Stimulated activated CD4-positive, alpha-beta T cell treated with anti-CD3 and anti-CD28 coated beads, Interleukin-2, amount 100 ng/mL, for 48 hours (primary cell): Measurements from ENCODE around the gene RFX1.
"Not testable (repeated sequence)": the region's sequence is repeated elsewhere in the genome, so short reads cannot be mapped to it uniquely, and the experiment has no call there.

ENCODE experiments used
- DNase-seq, 2 donors: peaks; one replicate each; pipeline ENCODE4 v3.0.0-alpha.2; 2020

The RFX1 gene

GRCh38 chr19:13932911-13933393 is 73.2 kb downstream of the RFX1 start:
- DNase-seq: no peak

- DNase-seq: no peak
Observed at GRCh38 chr19:13932149-13932637, 73.9 kb downstream of the RFX1 start.

DNA sequence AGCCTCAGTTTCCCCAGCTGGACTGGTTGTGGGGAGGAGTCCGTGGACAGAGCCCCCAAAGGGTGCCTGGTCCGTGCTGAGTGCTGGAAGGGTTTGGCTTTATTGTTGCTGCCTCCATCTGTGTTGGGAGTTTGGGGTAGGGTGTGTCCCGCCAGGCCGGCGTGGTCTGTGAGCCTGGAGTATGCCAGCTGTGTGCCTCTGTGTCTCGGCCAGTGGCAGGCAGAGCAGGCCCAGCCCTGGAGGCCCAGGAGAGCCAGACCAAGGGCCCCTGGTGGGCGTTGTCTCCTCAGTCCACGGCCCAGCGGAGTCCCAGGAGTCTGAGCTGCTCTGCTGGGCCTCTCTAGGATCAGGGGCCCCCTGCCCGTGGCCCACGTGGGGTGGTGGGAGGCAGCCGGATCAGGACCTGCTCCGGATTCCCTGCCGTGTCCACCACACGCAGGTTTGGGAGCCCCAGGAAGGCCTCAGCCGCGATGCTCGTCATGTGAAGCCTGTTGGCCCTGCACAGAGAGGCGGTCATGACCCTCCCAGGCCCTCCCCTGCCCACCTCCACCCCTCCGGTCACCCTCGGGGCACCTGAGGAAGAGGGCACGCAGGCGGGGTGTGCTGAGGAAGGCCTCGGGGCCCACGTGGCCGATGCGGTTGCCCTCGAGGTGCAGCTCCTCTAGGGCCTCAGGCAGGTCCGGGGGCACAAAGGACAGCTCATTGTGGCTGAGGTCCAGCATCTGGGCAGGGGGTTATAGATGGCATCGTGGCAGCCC is 74.5 kb downstream of the RFX1 start:
- no peak for DNase-seq

DNA sequence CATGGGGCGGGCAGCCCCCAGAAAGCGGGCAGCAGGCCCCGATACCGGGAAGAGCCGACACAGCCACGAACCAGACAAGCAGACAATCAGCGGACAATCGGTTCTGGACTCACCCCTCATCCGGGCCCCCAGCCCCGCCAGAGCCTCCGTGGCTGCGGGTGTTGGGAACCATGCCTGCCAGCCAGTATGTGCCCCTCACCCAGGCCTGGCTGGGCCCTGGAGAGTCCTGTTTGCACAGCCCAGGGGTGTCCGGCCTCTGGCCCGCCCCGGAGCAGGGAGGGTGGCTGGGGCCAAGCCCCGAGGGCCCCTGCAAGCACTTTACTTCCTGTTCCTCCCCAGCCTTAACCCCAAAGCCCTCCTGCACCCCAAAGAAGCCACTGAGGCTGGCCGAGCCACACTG is 75.7 kb downstream of the RFX1 start:
- DNase-seq: no peak

DNA sequence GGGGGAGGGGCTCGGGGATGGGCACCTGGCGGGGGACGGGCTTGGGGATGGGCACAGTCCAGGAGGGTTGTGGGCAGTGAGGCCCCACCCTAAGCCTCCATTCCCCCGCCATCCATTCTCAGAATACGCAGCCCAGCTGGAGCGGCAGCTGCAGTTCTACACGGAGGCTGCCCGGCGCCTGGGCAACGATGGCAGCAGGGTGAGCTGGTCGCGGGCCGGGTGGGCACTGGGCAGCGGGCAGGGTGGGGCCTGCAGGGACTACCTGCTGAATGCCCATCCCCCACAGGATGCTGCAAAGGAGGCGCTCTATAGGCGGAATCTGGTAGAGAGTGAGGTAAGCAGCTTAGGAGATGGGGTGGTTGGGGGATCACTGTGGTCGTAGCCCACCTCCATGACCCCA is 76.2 kb downstream of the RFX1 start:
- no peak for DNase-seq

DNA sequence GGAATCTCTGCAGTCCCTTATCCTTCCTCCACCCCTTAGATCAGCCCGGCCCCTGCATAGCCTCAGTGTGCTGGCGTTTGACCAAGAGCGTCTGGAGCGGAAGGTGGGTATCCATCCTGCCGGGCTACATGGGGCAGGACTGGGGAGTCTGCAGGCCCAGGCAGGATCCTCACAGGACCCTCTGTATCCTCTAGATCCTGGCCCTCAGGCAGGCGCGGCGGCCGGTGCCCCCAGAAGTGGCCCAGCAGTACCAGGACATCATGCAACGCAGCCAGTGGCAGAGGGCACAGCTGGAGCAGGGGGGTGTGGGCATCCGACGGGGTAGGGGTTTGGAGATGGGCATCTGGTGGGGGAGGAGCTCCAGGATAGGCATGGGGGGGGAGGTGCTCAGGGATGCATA is 76.8 kb downstream of the RFX1 start:
- DNase-seq: no peak

DNA sequence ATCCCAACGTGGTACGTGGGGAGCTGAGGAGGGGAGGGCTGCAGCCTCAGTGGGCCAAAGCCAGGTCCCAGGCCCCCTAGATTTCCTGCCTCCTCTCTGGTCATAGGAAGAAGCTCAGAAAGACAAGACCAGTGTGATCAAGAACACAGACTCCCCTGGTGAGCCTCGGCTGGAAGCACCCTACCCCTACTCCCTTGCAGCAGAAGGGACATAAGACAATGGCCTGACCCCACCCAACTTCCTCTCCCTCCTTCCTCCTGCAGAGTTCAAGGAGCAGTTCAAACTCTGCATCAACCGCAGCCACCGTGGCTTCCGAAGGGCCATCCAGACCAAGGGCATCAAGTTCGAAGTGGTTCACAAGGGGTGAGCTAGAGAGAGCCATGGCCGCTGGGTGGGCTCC is 79.4 kb downstream of the RFX1 start:
- no peak for DNase-seq

GRCh38 chr19:13926010-13926409 is 80.1 kb downstream of the RFX1 start:
- no peak for DNase-seq

DNA sequence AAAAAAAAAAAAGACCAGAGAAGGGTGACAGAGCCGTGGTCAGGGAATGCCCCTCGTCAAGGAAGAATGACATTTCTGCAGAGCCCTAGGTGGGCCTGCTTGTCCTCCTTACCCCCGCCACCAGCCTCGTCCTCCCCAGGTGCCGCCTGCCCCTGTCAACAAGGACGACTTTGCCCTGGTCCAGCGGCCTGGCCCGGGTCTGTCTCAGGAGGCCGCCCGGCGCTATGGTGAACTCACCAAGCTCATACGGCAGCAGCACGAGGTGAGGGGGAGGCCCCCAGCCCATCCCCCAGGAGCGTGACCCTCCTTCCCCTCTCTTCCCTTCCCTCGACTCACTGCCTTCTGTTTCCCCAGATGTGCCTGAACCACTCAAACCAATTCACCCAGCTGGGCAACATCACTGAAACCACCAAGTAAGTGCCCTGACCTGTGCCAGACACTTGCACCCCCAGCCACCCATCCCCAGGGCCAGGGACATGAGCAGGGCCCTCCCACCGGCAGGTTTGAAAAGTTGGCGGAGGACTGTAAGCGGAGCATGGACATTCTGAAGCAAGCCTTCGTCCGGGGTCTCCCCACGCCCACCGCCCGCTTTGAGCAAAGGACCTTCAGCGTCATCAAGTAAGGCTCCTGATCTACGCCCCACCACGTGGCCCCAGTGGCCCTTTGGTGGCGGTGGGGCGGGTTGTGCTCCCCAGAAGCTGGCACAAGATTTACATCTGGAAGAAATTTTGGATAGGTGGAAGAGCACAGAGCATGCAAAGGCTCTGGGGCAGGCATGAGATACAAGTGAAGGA is 82.7 kb downstream of the RFX1 start:
- no peak for DNase-seq

- not testable (repeated sequence) for DNase-seq
Observed at GRCh38 chr19:13922118-13922517, 84.0 kb downstream of the RFX1 start.

- peak in 1 of 2 donors; percentile 15 for DNase-seq
Observed at GRCh38 chr19:13920940-13921747, 85.0 kb downstream of the RFX1 start.

DNA sequence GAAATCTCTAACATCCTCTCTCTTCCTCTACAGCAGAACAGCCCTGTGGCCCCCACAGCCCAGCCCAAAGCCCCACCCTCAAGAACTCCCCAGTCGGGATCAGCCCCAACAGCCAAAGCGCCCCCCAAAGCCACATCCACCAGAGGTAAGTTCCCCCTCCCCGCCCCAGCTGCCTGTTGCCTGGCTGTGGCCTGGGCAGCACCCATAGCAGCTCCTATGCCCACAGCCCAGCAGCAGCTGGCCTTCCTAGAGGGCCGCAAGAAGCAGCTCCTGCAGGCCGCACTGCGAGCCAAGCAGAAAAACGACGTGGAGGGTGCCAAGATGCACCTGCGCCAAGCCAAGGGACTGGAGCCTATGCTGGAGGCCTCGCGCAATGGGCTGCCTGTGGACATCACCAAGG is 85.6 kb downstream of the RFX1 start:
- DNase-seq: no peak

DNA sequence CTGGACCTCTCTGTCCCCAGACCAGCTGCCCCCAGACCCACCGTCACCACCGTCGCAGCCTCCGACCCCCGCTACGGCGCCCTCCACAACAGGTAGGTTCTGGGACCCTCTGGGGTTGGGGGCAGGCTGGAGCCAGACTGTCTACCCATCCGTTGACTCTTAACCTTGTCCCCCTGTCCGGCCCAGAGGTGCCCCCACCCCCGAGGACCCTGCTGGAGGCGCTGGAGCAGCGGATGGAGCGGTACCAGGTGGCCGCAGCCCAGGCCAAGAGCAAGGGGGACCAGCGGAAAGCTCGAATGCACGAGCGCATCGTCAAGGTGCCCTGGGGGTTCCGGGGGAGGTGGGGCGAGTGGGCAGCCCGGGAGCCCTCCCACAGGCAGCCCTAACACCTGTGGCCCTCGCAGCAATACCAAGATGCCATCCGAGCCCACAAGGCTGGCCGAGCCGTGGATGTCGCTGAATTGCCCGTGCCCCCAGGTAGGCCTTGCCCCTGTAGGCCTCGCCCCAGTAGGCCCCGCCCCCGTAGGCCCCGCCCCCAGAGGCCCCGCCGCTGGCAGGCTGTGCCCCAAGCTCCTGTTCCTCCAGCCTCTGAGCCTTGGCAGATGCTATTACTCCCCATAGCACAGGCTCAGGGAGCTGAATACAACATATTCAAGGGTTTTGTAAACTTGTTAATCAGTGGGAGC is 87.3 kb downstream of the RFX1 start:
- no peak for DNase-seq

- DNase-seq: no peak
Observed at GRCh38 chr19:13917888-13918406, 88.2 kb downstream of the RFX1 start.

GRCh38 chr19:13914777-13915176 is 91.3 kb downstream of the RFX1 start:
- no peak for DNase-seq

DNA sequence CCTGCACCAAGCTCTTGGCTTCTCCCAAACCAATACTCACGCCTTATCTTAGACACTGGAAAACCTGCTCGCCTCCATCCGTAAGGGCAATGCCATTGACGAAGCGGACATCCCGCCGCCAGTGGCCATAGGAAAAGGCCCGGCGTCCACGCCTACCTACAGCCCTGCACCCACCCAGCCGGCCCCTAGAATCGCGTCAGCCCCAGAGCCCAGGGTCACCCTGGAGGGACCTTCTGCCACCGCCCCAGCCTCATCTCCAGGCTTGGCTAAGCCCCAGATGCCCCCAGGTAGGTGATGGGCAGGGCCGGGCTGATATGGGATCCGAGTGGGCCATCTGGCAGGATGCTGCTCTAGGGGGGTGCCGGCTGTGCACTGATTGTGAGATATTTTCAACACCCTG is 92.8 kb downstream of the RFX1 start:
- DNase-seq: no peak
